Measurements from ENCODE around the gene FHIT. TPM values are rescaled to one million over a fixed set of nuclear protein-coding genes. Genes with fewer than 3 reads are reported as not detected.

The FHIT gene
- total and polyA plus RNA-seq, 11 donors = 4.2 to 26.8 (median 16.5) TPM

DNA sequence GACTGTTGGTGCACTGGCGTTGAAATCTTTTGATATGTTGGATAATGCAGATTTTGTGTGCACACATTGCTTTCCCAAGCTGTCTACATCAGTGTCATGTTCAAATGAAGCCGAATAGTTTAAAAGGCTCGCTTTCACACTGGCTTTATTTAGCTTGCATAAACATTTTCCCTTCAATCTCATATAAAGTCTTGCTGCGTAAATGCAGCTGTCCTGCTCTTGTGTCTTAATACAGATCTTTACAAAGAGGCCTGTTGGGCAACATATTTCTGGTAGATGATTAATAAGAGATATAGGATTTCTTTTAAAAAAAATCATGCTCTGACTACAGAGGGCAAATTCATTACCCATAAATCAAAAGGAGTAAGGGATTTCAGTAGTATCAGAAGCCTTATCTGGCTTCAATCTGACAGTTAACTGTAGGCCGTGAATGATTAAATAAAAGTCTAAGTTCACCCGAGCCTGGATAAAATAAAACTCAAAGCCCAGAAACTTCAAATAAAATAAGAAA, 937.2 kb downstream of the FHIT start:
- TF ChIP-seq POLR2A (IDR thresholded peaks at IDR 0.05) = no peak
- TF ChIP-seq, protein P1, sequence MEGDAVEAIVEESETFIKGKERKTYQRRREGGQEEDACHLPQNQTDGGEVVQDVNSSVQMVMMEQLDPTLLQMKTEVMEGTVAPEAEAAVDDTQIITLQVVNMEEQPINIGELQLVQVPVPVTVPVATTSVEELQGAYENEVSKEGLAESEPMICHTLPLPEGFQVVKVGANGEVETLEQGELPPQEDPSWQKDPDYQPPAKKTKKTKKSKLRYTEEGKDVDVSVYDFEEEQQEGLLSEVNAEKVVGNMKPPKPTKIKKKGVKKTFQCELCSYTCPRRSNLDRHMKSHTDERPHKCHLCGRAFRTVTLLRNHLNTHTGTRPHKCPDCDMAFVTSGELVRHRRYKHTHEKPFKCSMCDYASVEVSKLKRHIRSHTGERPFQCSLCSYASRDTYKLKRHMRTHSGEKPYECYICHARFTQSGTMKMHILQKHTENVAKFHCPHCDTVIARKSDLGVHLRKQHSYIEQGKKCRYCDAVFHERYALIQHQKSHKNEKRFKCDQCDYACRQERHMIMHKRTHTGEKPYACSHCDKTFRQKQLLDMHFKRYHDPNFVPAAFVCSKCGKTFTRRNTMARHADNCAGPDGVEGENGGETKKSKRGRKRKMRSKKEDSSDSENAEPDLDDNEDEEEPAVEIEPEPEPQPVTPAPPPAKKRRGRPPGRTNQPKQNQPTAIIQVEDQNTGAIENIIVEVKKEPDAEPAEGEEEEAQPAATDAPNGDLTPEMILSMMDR (IDR thresholded peaks at IDR 0.05) = no peak
- intact Hi-C loops (cut with DNase I) = no loop called here
- Histone ChIP-seq H3K27me3 (no peaks in the 10 kb centered on the region), H3K9me3 (peaks cover 0 to 5% (median 0%) of the 10 kb centered on the region in 12 donors), H3K4me1 (no peaks in the 10 kb centered on the region), H3K36me3 (no peaks in the 10 kb centered on the region), H3K4me3 (no peak overlapping the region), H3K27ac (no peak overlapping the region)
- ATAC-seq (no peak), DNase-seq (no peak)
- WGBS, 4 donors = 80 to 85% (median 83%) methylated on average over 6 of the region's 6 CpGs

DNA sequence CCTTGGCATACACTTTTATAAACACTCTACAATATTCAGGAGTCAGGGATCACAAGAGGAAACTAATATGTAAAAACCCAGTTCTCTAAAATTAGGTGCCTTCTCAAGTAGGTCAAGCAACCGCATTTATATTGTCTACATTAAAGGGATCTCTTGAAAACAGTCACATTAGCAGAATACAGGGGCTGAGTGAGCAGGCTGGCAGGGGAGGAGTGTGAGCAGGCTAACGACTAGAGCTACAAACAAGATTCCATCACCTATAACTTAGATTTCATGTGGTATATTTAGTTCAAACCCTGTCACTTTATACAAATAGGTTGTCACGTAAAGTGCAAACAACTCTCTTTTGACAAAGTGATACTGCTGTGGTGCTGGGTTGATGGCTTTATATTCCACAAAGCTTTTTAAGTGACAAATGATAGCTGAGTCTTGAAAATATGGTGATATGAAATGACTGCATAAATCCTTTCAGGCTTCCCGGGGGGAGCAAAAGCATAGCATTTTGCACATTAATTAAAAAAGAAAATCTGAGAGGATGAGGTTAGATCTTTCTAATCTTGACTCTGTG, 937.9 kb downstream of the FHIT start:
- Histone ChIP-seq H3K9me3 (peaks cover 0 to 5% (median 0%) of the 10 kb centered on the region in 12 donors), H3K4me3 (no peak overlapping the region), H3K27me3 (no peaks in the 10 kb centered on the region), H3K27ac (no peak overlapping the region), H3K4me1 (no peaks in the 10 kb centered on the region), H3K36me3 (no peaks in the 10 kb centered on the region)
- DNase-seq (no peak), ATAC-seq (no peak)
- intact Hi-C loops (cut with DNase I) = no loop called here
- 55 to 65% (median 59%) methylated on average over 4 of the region's 4 CpGs for WGBS, 4 donors
- TF ChIP-seq POLR2A (IDR thresholded peaks at IDR 0.05) = no peak
- TF ChIP-seq, protein P1 (IDR thresholded peaks at IDR 0.05) = no peak

DNA sequence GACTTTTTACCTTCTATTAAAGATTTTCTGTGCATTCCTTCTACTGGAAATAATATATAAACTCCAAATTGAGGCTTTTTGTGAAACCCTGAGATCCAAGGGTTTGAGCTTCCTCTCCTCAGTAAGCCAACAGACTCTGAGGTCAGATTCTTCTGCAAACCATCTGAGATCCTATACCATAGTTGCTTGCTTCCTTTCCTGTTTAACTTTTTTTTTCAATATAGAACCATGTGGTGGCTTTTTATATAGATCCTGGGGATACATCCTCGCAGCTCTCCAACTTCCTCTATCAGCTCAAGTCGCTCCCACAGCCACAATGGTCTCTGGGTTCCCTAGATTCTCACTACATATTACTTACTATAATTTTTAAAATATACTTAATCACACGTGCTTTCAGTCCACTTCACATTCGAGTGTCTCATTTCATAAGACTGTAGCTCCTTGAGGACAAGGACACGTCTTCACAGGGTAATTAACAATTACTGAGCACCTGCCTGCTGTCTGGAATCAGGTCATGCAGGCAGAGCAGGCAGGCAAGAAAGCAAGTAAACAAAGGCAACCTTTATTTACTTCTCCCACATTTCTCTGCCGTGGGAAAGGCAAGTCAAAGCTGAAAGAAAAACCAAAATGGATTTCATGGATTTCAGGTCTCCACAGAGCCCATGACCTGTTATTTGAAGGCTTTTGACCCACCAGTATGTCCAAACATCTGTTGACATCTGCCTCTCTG, 941.5 kb downstream of the FHIT start:
- Histone ChIP-seq H3K27me3 (no peaks in the 10 kb centered on the region), H3K9me3 (no peaks in the 10 kb centered on the region), H3K4me1 (no peaks in the 10 kb centered on the region), H3K36me3 (no peaks in the 10 kb centered on the region), H3K27ac (no peak overlapping the region), H3K4me3 (no peak overlapping the region)
- 76 to 82% (median 78%) methylated on average over 6 of the region's 6 CpGs for WGBS, 4 donors
- DNase-seq = no peak
- intact Hi-C loops (cut with DNase I) = no loop called here
- no peak for TF ChIP-seq POLR2A (IDR thresholded peaks at IDR 0.05)
- TF ChIP-seq, protein P1 (IDR thresholded peaks at IDR 0.05) = no peak
- ATAC-seq = no peak

DNA sequence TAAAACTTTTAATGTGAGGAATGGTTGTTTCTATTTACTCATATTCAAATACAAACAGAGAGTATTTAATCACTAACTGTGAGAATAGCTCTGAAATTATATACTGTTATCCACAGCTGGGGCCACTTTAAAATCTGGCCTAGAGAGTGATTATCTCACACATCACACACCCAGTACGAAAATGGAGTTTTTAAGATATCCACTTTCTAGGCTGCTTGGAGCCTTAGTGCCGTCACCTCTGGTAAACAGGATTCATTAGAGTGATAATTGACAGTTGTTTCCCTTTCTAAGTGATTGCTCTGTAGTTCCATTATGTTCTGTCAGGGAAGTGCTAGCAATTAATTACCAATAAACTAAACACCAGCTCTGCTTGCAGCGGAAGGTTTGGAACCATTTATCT, 942.4 kb downstream of the FHIT start:
- 70 to 88% (median 78%) methylated on average over 3 of the region's 3 CpGs for WGBS, 4 donors
- no peaks in the 10 kb centered on the region for H3K9me3 ChIP-seq
- no peaks in the 10 kb centered on the region for H3K36me3 ChIP-seq
- peaks cover 0 to under 1% (median 0%) of the 10 kb centered on the region in 12 donors for H3K4me1 ChIP-seq
- H3K4me3 ChIP-seq = no peak overlapping the region
- no peaks in the 10 kb centered on the region for H3K27me3 ChIP-seq
- intact Hi-C loops (cut with DNase I) = no loop called here
- DNase-seq = no peak
- no peak for ATAC-seq
- H3K27ac ChIP-seq = no peak overlapping the region
- TF ChIP-seq, protein P1 (IDR thresholded peaks at IDR 0.05) = no peak
- no peak for TF ChIP-seq POLR2A (IDR thresholded peaks at IDR 0.05)
